HG02943 (cell line): ENCODE data around the gene RBM28.

ENCODE experiments used
- ATAC-seq: cut with Tn5 transposase; IDR thresholded peaks from one replicate; pipeline ENCODE4 v1.9.1; 2021; ENCODE audit warnings: mild to moderate bottlenecking, low read depth, moderate library complexity; ENCODE audit not compliant: unreplicated experiment

The RBM28 gene

GRCh38 chr7:128263420-128263819 lies 80.3 kb downstream of the RBM28 start:
- ATAC-seq = no peak

GRCh38 chr7:128262273-128263028 lies 81.3 kb downstream of the RBM28 start:
- ATAC-seq = no peak

- no peak for ATAC-seq
Observed at GRCh38 chr7:128260069-128260795, 83.5 kb downstream of the RBM28 start.

GRCh38 chr7:128259131-128260061 lies 84.3 kb downstream of the RBM28 start:
- no peak for ATAC-seq

GRCh38 chr7:128257458-128257857 lies 86.2 kb downstream of the RBM28 start:
- ATAC-seq = no peak

- no peak for ATAC-seq
Observed at GRCh38 chr7:128255271-128255670, 88.4 kb downstream of the RBM28 start.

- ATAC-seq = no peak
Observed at GRCh38 chr7:128254470-128254869, 89.2 kb downstream of the RBM28 start.

GRCh38 chr7:128253701-128254100 lies 90.0 kb downstream of the RBM28 start:
- ATAC-seq = no peak

- no peak for ATAC-seq
Observed at GRCh38 chr7:128251337-128251736, 92.4 kb downstream of the RBM28 start.
